H1 (cell line): ENCODE measurements around the gene RRP1. TPM values are rescaled to one million over a fixed set of nuclear protein-coding genes. Genes with fewer than 3 reads are reported as not detected.

Experiments used
- CHD7 ChIP-seq: fragments of 300-600 bp; sonication (generic); IDR thresholded peaks from 2 replicates; pipeline ENCODE4 v1.7.1; 2012; ENCODE audit warnings: low read length, moderate library complexity, mild to moderate bottlenecking, inconsistent platforms; ENCODE audit not compliant: insufficient replicate concordance
- polyA plus RNA-seq, 7 experiments: library from polyadenylated mRNA; depleted of rRNA in 3 of 7; stranded (reverse) in 5 of 7; unstranded in 2 of 7; fragments of >200 nt in 5 of 7; fragments of 200-250 nt in 2 of 7; gene quantifications; 1 replicate in 5 of 7; 2 replicates in 1 of 7; 4 replicates in 1 of 7; pipeline versions ENCODE4 v1.2.1 to v1.2.3, GENCODE V29; 2011 to 2013; ENCODE audit warnings: missing spikeins in 2 of 7, mixed read lengths in 2 of 7
- total RNA-seq: library from RNA; stranded (reverse); fragmentation: NEBNext Ultra II Directional; extraction: Animal tissue kit (Norgen Biotek cat#: 25700); gene quantifications from 2 replicates; pipeline ENCODE4 v1.2.1, GENCODE V29; 2021

The RRP1 gene
- total and polyA plus RNA-seq, 2 of the 8 experiments (the other 6 are each of a cell fraction or from before 2014, with no cell fraction given) = 11.6 to 55.2 TPM

GRCh38 chr21:43803558-43804300 lies 14.4 kb downstream of the RRP1 start (continued):
- no peak for TF ChIP-seq CHD7
